Measurements from ENCODE around the gene NPR3. TPM values are rescaled to one million over a fixed set of nuclear protein-coding genes. Genes with fewer than 3 reads are reported as not detected.
"Not testable (repeated sequence)": the region's sequence is repeated elsewhere in the genome, so short reads cannot be mapped to it uniquely, and the experiment has no call there.

The NPR3 gene
- total and polyA plus RNA-seq, 3 experiments from 2014 or later, result not detected

- DNase-seq, result no peak
- Histone ChIP-seq H3K4me1 (ENCODE audit: insufficient read depth, low read length) (no peaks in the 10 kb centered on the region), H3K27ac (ENCODE audit: low read depth, low read length) (no peak overlapping the region), H3K36me3 (ENCODE audit: insufficient read depth, low read length) (no peaks in the 10 kb centered on the region), H3K4me3 (ENCODE audit: low read length) (no peak overlapping the region), H3K9me3 (ENCODE audit: low read length) (no peaks in the 10 kb centered on the region), H3K27me3 (ENCODE audit: insufficient read depth, low read length, poor library complexity, severe bottlenecking) (no peaks in the 10 kb centered on the region)
- ChIA-PET CTCF (no interaction called here), POLR2A (no interaction called here)
- Mint-ChIP-seq H3K27ac (no peak overlapping the region), H3K9me3 (peaks cover 0 to 3% (median 0%) of the 10 kb centered on the region in 5 donors), H3K4me1 (no peaks in the 10 kb centered on the region), H3K36me3 (no peaks in the 10 kb centered on the region), H3K4me3 (no peak overlapping the region), H3K27me3 (no peaks in the 10 kb centered on the region)
Observed at GRCh38 chr5:32786311-32786710, 75.2 kb downstream of the NPR3 start.

GRCh38 chr5:32790411-32790951, 79.4 kb downstream of the NPR3 start:
- H3K4me1 Mint-ChIP-seq, result no peaks in the 10 kb centered on the region
- no peaks in the 10 kb centered on the region for H3K27me3 Mint-ChIP-seq
- Histone ChIP-seq H3K27me3 (ENCODE audit: insufficient read depth, low read length, poor library complexity, severe bottlenecking) (no peaks in the 10 kb centered on the region), H3K4me1 (ENCODE audit: insufficient read depth, low read length) (no peaks in the 10 kb centered on the region), H3K36me3 (ENCODE audit: insufficient read depth, low read length) (no peaks in the 10 kb centered on the region), H3K9me3 (ENCODE audit: low read length) (no peaks in the 10 kb centered on the region), H3K4me3 (ENCODE audit: low read length) (no peak overlapping the region), H3K27ac (ENCODE audit: low read depth, low read length) (no peak overlapping the region)
- no peaks in the 10 kb centered on the region for H3K36me3 Mint-ChIP-seq
- no peak overlapping the region for H3K27ac Mint-ChIP-seq
- H3K4me3 Mint-ChIP-seq, result no peak overlapping the region
- no peak for DNase-seq
- ChIA-PET CTCF (no interaction called here), POLR2A (no interaction called here)
- peaks cover 0 to 3% (median 0%) of the 10 kb centered on the region in 5 donors for H3K9me3 Mint-ChIP-seq

DNA sequence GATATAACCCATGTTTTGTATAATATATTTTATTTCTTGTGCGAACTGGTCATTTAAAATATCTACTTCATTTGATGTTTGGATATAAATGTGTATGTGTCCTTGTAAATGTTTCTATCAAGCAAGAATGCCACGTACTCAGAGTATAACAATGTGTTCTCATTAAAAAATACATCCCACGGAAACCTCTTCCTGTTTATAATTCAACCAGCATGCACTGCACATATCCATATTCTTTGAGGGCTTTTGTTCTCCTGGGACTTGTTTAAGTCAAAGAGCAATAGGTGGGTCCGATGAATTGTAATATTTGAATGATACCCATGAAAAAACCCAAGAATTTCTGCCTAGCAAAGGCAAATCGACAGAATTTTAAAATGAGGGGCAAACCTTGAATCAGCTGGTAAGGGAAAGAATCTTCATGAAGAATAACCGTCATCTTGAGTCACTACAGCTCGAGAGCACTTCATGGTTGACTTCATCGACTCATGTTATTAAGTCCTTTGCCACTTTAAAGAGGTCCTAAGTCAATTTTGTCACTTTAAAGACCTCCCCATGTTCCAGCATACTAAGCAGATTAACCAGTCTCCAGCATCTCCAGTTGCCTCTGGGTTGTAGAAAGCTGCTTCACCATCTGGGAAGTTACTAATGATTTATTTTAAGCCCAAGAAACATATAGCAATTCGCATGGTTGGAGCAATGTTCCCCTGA, 80.6 kb downstream of the NPR3 start:
- Mint-ChIP-seq H3K27ac (no peak overlapping the region), H3K4me3 (no peak overlapping the region), H3K4me1 (no peaks in the 10 kb centered on the region), H3K9me3 (peaks cover 0 to 3% (median 0%) of the 10 kb centered on the region in 5 donors), H3K36me3 (no peaks in the 10 kb centered on the region), H3K27me3 (no peaks in the 10 kb centered on the region)
- Histone ChIP-seq H3K27ac (ENCODE audit: low read depth, low read length) (no peak overlapping the region), H3K9me3 (ENCODE audit: low read length) (no peaks in the 10 kb centered on the region), H3K4me3 (ENCODE audit: low read length) (no peak overlapping the region), H3K4me1 (ENCODE audit: insufficient read depth, low read length) (no peaks in the 10 kb centered on the region), H3K36me3 (ENCODE audit: insufficient read depth, low read length) (no peaks in the 10 kb centered on the region), H3K27me3 (ENCODE audit: insufficient read depth, low read length, poor library complexity, severe bottlenecking) (no peaks in the 10 kb centered on the region)
- ChIA-PET POLR2A (no interaction called here), CTCF (no interaction called here)
- DNase-seq, result no peak

GRCh38 chr5:32794086-32794485, 83.0 kb downstream of the NPR3 start:
- Histone ChIP-seq H3K36me3 (ENCODE audit: insufficient read depth, low read length) (no peaks in the 10 kb centered on the region), H3K27me3 (ENCODE audit: insufficient read depth, low read length, poor library complexity, severe bottlenecking) (no peaks in the 10 kb centered on the region), H3K4me3 (ENCODE audit: low read length) (no peak overlapping the region), H3K4me1 (ENCODE audit: insufficient read depth, low read length) (no peaks in the 10 kb centered on the region), H3K9me3 (ENCODE audit: low read length) (no peaks in the 10 kb centered on the region), H3K27ac (ENCODE audit: low read depth, low read length) (no peak overlapping the region)
- Mint-ChIP-seq H3K9me3 (peaks cover 0 to 6% (median 0%) of the 10 kb centered on the region in 5 donors), H3K4me1 (no peaks in the 10 kb centered on the region), H3K4me3 (no peak overlapping the region), H3K27me3 (no peaks in the 10 kb centered on the region), H3K27ac (no peak overlapping the region), H3K36me3 (no peaks in the 10 kb centered on the region)
- no peak for DNase-seq
- ChIA-PET CTCF (no interaction called here), POLR2A (no interaction called here)

- Mint-ChIP-seq H3K27me3 (peaks cover 0 to 2% of the 10 kb centered on the region in 2 donors), H3K27ac (no peak overlapping the region), H3K36me3 (no peaks in the 10 kb centered on the region), H3K9me3 (peaks cover 15 to 30% (median 18%) of the 10 kb centered on the region in 5 donors), H3K4me3 (no peak overlapping the region), H3K4me1 (no peaks in the 10 kb centered on the region)
- POLR2A ChIA-PET, result no interaction called here
- Histone ChIP-seq H3K36me3 (ENCODE audit: insufficient read depth, low read length) (no peaks in the 10 kb centered on the region), H3K27me3 (ENCODE audit: insufficient read depth, low read length, poor library complexity, severe bottlenecking) (no peaks in the 10 kb centered on the region), H3K4me1 (ENCODE audit: insufficient read depth, low read length) (no peaks in the 10 kb centered on the region), H3K27ac (ENCODE audit: low read depth, low read length) (no peak overlapping the region), H3K4me3 (ENCODE audit: low read length) (no peak overlapping the region), H3K9me3 (ENCODE audit: low read length) (no peaks in the 10 kb centered on the region)
- no peak for DNase-seq
- CTCF ChIA-PET, result no interaction called here
Observed at GRCh38 chr5:32802764-32803163, 91.6 kb downstream of the NPR3 start.

- Histone ChIP-seq H3K27me3 (ENCODE audit: insufficient read depth, low read length, poor library complexity, severe bottlenecking) (no peaks in the 10 kb centered on the region), H3K4me3 (ENCODE audit: low read length) (no peak overlapping the region), H3K4me1 (ENCODE audit: insufficient read depth, low read length) (no peaks in the 10 kb centered on the region), H3K9me3 (ENCODE audit: low read length) (no peaks in the 10 kb centered on the region), H3K27ac (ENCODE audit: low read depth, low read length) (no peak overlapping the region), H3K36me3 (ENCODE audit: insufficient read depth, low read length) (no peaks in the 10 kb centered on the region)
- H3K4me3 Mint-ChIP-seq, result no peak overlapping the region
- H3K36me3 Mint-ChIP-seq, result no peaks in the 10 kb centered on the region
- ChIA-PET POLR2A (no interaction called here), CTCF (no interaction called here)
- H3K9me3 Mint-ChIP-seq, result peaks cover 15 to 30% (median 19%) of the 10 kb centered on the region in 5 donors
- no peak for DNase-seq
- no peak overlapping the region for H3K27ac Mint-ChIP-seq
- no peaks in the 10 kb centered on the region for H3K4me1 Mint-ChIP-seq
- peaks cover 0 to 2% of the 10 kb centered on the region in 2 donors for H3K27me3 Mint-ChIP-seq
Observed at GRCh38 chr5:32803656-32804055, 92.5 kb downstream of the NPR3 start.

GRCh38 chr5:32805462-32805861, 94.3 kb downstream of the NPR3 start:
- H3K36me3 Mint-ChIP-seq; H3K27me3 ChIP-seq (ENCODE audit: insufficient read depth, low read length, poor library complexity, severe bottlenecking); H3K4me1 ChIP-seq (ENCODE audit: insufficient read depth, low read length); H3K4me3 ChIP-seq (ENCODE audit: low read length); H3K4me1 Mint-ChIP-seq; H3K4me3 Mint-ChIP-seq; CTCF ChIA-PET; H3K27me3 Mint-ChIP-seq; H3K27ac Mint-ChIP-seq; H3K27ac ChIP-seq (ENCODE audit: low read depth, low read length); H3K36me3 ChIP-seq (ENCODE audit: insufficient read depth, low read length); POLR2A ChIA-PET; DNase-seq; H3K9me3 ChIP-seq (ENCODE audit: low read length): not testable (repeated sequence)
- H3K9me3 Mint-ChIP-seq, result peaks cover 14 to 22% (median 14%) of the 10 kb centered on the region in 5 donors

- CTCF ChIA-PET, result no interaction called here
- no peaks in the 10 kb centered on the region for H3K4me1 ChIP-seq (ENCODE audit: insufficient read depth, low read length)
Observed at GRCh38 chr5:32805971-32806638, 95.0 kb downstream of the NPR3 start.

More at GRCh38 chr5:32805971-32806638, 95.0 kb downstream of the NPR3 start:
- Histone ChIP-seq H3K27me3 (ENCODE audit: insufficient read depth, low read length, poor library complexity, severe bottlenecking) (no peaks in the 10 kb centered on the region), H3K4me3 (ENCODE audit: low read length) (no peak overlapping the region), H3K27ac (ENCODE audit: low read depth, low read length) (no peak overlapping the region), H3K9me3 (ENCODE audit: low read length) (no peaks in the 10 kb centered on the region), H3K36me3 (ENCODE audit: insufficient read depth, low read length) (no peaks in the 10 kb centered on the region)
- H3K4me1 Mint-ChIP-seq, result no peaks in the 10 kb centered on the region
- no peaks in the 10 kb centered on the region for H3K36me3 Mint-ChIP-seq
- DNase-seq, result no peak
- POLR2A ChIA-PET, result no interaction called here
- peaks cover 10 to 18% (median 11%) of the 10 kb centered on the region in 5 donors for H3K9me3 Mint-ChIP-seq
- no peak overlapping the region for H3K4me3 Mint-ChIP-seq
- peaks cover 0 to 5% of the 10 kb centered on the region in 2 donors for H3K27me3 Mint-ChIP-seq
- no peak overlapping the region for H3K27ac Mint-ChIP-seq
